Activated CD4-positive, alpha-beta T cell treated with anti-CD3 and anti-CD28 coated beads, Interleukin-2, amount 50 U/mL, for 4 hours (primary cell): ENCODE data around the gene PFN3.
"Not testable (repeated sequence)": the region's sequence is repeated elsewhere in the genome, so short reads cannot be mapped to it uniquely, and the experiment has no call there.

ENCODE experiments used
- DNase-seq, 2 experiments: peaks; one replicate each; pipeline ENCODE4 v3.0.0-alpha.2; 2020

Gene PFN3

DNA sequence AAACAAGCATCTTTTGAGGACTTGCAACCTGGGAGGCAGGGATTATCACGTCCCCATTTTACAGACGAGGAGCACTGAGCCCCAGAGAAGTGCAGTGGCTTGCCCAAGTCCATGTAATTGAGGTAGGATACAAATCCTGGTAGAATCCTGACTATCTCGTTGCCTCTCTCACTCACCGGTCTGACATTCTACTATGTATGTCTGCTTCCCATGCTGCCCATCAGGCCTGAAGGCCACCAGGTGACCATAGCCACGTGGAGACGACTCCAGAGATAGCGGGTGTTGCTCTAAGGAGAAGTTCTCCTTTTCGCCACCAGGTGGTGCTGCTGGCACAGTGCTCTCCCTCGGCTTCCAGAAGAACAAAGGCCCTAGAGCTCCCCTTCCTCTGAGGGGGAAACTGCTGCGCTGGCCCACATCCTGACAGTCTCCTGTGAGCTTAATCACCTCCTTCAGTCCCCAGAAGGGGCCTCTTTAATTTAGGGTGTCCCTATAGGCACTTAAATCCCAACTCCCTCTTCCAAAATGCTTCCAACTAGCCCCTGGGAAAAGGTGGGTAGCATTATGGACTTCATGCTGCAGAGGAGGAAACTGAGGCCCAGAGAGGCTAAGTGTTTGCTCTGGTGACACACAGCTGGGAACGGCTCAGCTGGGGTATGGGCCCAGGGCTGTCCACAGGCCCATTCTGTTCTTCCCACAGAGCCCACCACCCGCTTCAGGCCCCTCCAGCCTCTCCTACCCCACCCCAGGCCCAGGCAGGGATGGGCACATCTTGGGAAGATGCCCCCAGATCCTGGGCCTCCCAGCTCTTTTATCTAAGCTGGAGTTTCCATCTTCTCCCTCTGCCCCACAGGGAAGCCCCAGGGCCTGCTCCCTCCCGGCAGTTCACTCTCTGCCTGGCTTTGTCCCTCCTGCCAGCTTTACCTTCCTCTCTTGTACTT is 9.8 kb downstream of the PFN3 start:
- peak; percentile 85 to 86 for DNase-seq

DNA sequence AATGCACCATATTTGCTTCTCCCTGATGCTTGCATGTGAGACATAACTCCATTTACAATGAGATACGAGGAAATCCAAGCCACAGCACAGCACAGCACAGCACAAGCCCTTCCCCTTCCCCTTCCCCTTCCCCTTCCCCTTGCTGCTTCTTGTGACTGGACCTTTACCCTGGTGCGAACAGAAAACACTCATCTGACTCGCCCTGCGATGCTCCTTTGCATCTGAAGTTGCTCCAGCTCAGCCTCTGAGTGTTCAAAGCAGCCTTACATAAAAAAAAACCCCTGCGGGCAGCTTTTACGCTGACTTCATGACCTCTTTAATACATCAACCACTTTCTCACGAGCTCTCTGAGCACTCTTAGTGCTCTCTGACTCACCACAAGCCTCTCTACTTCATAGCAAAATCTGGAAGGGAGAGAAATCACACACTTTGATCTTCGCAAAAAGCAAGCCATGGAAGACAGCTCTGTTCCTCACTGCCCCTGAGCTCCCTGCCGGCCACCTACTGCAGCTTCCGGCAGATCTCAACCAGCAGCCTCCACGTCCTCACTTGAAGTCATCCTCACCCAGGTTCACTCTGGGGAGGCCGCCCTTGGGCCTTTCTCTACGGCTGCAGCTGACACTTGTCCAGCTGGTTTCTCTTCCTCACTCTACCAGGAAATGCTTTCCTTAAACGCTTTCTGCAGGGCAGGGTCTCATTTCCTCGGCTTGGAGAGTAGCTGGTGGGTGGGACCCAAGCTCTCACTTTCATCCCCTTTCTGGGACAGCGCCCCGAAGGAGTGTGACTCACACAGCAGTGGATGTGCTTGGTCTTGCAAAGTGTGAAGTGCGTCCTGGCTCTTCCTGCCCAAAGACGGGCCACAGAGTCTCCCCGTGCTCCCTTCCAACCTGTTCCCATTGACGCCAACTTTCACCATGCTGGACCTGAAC is 11.0 kb downstream of the PFN3 start:
- DNase-seq: peak; percentile 46 to 50

GRCh38 chr5:177388521-177389052 is 11.9 kb downstream of the PFN3 start:
- DNase-seq: no peak

GRCh38 chr5:177387405-177387804 is 13.1 kb downstream of the PFN3 start:
- DNase-seq: no peak

GRCh38 chr5:177386542-177386941 is 13.9 kb downstream of the PFN3 start:
- DNase-seq: no peak

GRCh38 chr5:177385720-177386119 is 14.7 kb downstream of the PFN3 start:
- DNase-seq: no peak

DNA sequence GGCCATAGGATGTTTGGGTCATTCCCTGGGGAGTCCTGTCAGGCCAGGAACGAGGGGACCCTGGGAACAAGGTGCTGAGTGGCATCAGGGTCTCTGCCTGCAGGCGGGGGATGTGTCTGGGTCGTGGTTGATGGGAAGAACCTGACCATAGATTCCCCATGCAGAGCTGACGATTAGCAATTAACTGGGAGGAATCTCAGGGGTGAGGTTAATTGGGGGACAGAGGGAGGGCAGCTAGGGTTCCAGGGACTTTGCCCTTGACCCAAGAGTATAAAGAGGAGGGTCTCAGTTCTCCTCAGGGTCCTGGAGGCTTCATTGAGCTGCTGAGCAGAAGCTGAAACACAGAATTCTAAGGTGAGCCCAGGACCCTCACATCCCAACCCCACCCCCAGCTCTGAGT is 16.3 kb downstream of the PFN3 start, which contains the start of gene SLC34A1:
Gene SLC34A1 (plus strand): TSS at position 301 of the 400 bp plus-strand sequence. CDS start 1,308 bp downstream, outside the sequence.
- no peak for DNase-seq

GRCh38 chr5:177383181-177383580 is 17.3 kb downstream of the PFN3 start:
- no peak for DNase-seq

DNA sequence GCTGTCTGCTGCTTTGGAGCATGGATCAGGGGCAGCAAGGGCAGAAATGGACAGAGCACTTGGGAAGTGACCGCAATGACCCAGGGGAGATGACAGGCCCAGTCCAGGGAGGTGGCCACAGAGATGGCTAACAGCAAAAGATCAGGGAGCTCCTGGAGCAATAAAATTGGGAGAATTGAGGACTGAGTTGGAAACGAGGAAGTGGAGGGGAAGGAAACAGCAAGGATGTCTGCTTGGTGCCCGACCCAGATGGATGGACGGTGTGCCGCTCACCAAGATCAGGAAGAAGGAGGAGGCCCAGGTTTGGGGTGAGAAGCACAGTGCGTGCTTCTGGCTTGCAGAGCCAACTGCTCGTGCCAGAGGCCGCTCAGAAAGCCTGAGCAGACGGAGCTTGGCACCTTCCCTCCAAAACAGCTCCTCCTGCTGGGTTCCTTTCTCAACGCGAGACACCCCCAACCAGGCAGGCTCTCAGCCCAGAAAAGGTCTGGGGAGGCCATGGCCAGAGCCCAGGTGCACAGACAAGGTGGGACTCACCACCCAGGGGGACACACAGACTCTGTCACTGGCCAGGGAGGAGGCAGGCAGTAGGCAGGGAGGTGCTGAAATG is 17.9 kb downstream of the PFN3 start:
- DNase-seq: no peak

GRCh38 chr5:177380805-177381126 is 19.7 kb downstream of the PFN3 start:
- no peak for DNase-seq

DNA sequence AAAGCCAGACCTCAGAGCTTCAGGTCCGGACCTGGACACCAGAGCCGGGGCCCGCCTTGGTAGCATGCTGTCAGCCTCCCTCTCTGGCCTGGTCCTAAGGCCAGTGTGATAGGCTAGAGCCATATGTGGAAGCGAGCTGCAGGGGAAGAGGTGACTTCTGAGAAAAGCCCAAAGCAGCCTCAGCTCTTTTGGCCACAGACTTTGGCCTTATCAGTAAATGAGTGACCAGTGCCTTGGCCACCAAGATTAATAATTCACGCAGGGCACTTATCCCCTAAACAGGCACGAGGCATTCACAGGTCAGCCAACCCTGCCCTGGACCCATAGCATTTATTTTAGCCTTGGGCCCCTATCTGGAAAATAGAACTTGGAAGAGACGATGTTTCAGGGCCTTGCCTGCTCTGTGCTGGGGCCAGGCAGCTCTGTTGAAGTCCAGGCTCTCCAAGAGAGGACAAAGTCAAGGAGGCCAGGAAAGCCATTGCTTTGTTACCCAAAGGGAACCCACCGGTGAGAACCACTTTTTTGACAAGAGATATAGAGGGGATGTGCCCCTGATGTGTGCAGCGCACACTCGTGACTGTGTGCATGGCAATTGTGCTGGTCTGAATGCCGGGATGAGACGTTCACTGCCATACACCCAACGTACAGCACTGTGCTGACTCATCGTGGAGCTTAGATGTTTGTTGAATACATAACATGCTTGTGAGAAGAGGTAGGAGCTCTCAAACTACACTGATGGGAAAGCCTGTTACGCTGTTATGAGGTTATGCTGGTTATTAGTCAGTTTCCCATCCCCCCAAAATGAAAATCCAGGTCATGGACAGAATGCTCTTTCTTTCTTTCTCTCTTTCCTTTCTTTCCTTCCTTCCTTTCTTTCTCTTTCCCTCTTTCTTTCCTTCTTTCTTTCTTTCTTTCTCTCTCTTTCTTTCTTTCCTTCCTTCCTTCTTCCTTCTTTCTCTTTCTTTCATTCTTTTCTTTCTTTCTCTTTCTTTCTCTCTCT is 21.3 kb downstream of the PFN3 start:
- peak in 1 of 2 experiments; percentile 22 for DNase-seq

- no peak for DNase-seq
Observed at GRCh38 chr5:177377851-177378776, 22.3 kb downstream of the PFN3 start.

DNA sequence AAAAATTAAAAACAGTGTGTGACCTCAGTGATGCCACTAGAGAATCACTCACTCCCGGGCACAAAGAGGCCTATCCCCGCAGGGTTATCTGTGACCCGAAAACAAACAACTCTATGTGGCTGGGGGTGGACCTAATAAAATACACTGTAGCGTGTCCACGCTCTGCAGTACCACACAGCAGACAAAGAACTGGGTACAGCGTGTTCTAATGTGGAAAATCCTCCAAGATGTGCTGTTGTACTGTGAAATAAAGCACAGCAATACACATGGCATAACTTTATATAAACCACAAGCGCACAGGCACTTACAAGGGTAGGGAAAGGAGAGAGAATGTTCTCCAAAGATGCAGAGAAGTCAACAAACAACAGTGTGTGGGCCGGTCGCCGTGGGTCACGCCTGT is 24.4 kb downstream of the PFN3 start:
- no peak for DNase-seq

DNA sequence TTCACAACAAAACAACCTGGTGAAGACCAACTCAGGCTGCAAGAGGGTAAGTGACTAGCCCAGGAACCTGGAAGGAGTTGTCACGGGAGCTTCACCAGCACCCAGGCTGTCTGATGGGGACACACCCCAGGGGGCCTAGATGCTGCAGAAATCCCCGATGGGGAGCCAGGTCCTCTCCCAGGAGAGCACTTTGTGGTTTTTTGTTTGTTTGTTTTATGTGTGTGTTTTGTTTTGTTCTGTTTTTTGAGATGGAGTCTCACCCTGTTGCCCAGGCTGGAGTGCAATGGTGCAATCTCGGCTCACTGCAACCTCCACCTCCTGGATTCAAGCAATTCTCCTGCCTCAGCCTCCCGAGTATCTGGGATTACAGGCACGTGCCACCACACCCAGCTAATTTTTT is 24.9 kb downstream of the PFN3 start:
- DNase-seq: not testable (repeated sequence)

DNA sequence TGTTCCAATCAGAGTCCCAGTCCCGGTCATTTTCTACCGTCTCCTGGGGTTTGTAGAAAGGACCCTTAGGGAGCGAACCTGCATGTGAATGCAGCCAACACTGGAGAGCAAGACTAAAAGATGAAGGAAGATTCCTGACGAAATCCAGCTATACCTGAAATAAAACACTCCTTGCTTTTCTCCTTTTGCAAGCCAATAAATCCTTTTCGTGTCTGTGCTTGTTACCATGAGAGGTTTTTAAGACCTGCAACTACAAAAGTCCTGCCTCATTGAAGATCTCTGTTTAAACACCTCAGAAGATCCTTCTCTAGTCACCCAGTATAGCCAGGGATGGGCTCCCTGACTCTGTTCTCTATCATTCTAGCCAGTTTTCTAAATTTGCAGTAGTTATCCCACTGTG is 26.2 kb downstream of the PFN3 start:
- DNase-seq: no peak

DNA sequence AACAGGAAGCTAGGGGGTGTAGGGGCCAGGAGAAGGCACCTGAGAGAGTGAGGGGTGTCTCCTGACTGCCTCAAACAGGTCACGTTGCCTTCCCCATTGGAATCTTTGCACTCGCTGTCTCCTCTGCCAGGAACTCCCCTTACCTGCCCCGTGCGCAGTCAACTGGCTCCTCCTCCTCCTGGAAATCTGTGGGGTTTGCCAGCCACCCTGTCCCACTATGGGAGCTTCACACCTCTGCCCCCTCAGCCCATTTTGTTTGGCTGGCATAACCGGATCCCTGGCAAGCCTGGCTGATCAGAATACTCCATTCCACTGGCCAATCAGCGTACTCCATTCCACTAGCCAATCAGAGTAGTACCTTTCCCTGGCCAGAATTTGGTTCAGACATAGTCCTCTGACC is 26.7 kb downstream of the PFN3 start:
- no peak for DNase-seq

- DNase-seq: no peak
Observed at GRCh38 chr5:177372910-177373309, 27.6 kb downstream of the PFN3 start.

DNA sequence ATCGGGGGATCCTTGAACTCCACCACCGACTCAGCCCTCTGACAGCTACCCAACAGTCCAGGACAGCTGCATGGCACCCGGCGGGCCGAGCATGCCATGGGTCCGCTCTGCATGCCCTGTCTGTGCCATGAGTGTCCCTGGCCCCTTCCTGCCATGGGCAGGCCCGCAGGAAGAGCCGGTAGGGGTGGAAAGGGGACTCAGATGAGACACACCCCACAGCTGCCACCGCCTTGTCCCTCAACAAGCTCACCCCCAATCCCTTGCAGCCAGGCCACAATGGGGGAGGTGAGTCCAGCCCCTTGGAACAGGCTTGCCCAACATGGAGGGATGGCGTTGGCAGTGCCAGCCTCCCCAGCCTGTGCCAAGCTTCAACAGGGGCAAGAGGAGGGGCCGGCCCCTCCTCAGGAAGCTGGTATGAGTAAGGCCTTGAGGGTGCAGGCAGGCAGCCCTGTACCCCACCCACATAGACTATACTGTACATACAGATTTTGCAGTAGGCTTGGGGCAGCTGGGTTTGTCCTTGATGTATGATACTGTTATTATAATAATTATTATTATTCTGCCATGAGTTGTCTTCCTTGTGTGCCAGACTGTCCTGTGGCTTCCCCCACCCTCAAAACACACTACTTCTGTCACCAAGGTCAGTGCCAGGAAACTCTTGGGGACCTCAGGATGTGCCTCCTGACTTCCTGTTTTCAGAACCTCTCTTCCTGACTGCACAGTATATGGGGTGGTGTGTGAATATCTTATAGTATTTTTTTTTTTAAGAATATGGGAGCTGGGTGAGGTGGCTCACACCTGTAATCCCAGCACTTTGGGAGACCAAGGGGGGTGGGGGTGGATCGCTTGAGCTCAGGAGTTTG is 28.2 kb downstream of the PFN3 start:
- DNase-seq: peak in 1 of 2 experiments; percentile 31
